ENCODE data around the gene ARIH2. TPM values are rescaled to one million over a fixed set of nuclear protein-coding genes. Genes with fewer than 3 reads are reported as not detected.

ARIH2 gene
- total and polyA plus RNA-seq, 2 experiments from 2014 or later, result 76.4 to 118 TPM

DNA sequence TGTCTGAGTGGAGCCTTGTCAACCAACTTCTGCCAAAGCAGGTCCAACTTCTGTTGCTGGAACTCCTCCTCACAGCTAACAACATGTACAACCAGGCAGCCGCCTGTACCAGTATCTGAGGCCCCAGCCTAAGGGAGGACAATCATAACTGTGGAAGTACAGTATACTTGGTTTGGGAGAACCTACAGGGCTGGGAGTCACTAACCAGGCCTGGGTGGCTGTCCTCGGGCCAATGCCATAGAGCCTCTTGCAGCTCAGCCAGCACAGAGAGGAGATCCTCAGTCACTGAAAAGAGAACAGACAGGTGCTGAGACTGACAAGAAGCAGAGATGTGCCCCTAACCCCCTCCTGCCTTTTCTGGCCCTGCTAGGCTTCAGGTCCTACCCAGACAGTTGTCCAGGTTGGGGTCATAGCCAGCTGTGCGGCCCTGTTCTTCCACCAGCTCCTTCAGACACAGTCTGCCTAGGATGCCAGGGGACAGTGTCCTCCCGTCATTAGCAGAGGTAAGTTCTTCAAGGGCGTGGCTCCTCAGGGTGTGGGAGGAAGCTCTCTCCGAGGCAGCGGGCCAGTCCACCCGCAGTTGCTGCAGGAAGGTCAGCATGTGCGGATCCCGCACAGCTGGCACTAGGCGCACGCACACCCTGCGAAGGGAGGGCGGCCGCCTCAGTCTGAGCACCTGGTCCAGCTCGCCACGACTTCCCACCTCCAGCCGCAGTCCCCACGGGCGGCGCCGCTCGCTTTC, 98.8 kb downstream of the ARIH2 start:
- H3K36me3 Mint-ChIP-seq (ENCODE audit: low read depth), result peaks cover 48% of the 10 kb centered on the region
- Histone ChIP-seq H3F3A (replicated peaks; ENCODE audit: low read depth) (peaks cover 41% of the 10 kb centered on the region), H3K36me3 (ENCODE audit: insufficient read depth) (peaks cover 11% of the 10 kb centered on the region), H3K4me3 (peak overlapping the region; percentile 97), H3K27me3 (ENCODE audit: insufficient read depth) (no peaks in the 10 kb centered on the region), H3K4me1 (ENCODE audit: insufficient read depth) (peaks cover 19% of the 10 kb centered on the region; the same call in 1 of the 2 replicates), H3K4me2 (peak overlapping the region; percentile 99), H4K20me1 (replicated peaks; ENCODE audit: insufficient read depth) (peaks cover 7% of the 10 kb centered on the region; the same call in 1 of the 2 replicates), H2AFZ (peak overlapping the region; percentile 69; the same call in 1 of the 2 replicates), H3K27ac (ENCODE audit: low read depth) (no peak overlapping the region), H3K9me2 (ENCODE audit: insufficient read depth) (no peaks in the 10 kb centered on the region), H3K79me2 (replicated peaks; ENCODE audit: insufficient read depth) (peaks cover 7% of the 10 kb centered on the region; the same call in 1 of the 2 replicates)
- peaks cover 23% of the 10 kb centered on the region for H3K27me3 Mint-ChIP-seq (ENCODE audit: insufficient read depth, low read depth, poor library complexity)
- DNase-seq (ENCODE audit: low spot score) (peak; percentile 43), ATAC-seq (peak; percentile 0; the same call in 2 of the 3 replicates)
- H3K27ac Mint-ChIP-seq, result no peak overlapping the region; the same call in 1 of the 2 replicates
- peak overlapping the region; percentile 93 for H3K4me3 Mint-ChIP-seq
- H3K4me1 Mint-ChIP-seq, result peaks cover 19% of the 10 kb centered on the region
- no peak for TF ChIP-seq JUNB (IDR thresholded peaks at IDR 0.05; ENCODE audit: unreplicated experiment)
- no peak for TF ChIP-seq ZNF462 (CRISPR knock-in tag; IDR thresholded peaks at IDR 0.05)
- no peak for TF ChIP-seq NANOG (IDR thresholded peaks at IDR 0.05; ENCODE audit: borderline replicate concordance)
- no peak for TF ChIP-seq ZNF114 (CRISPR knock-in tag; IDR thresholded peaks at IDR 0.05)
- no peak for TF ChIP-seq CREB1 (CRISPR knock-in tag; IDR thresholded peaks at IDR 0.05; ENCODE audit: low read depth)
- no peak for TF ChIP-seq POLR2AphosphoS5 (IDR thresholded peaks at IDR 0.05; ENCODE audit: low read depth)
- TF ChIP-seq EZH2 (IDR thresholded peaks at IDR 0.05; ENCODE audit: low read depth, unreplicated experiment), result no peak
- no peak for TF ChIP-seq STAT1 (IDR thresholded peaks at IDR 0.05; ENCODE audit: unreplicated experiment)
- TF ChIP-seq, protein P1, sequence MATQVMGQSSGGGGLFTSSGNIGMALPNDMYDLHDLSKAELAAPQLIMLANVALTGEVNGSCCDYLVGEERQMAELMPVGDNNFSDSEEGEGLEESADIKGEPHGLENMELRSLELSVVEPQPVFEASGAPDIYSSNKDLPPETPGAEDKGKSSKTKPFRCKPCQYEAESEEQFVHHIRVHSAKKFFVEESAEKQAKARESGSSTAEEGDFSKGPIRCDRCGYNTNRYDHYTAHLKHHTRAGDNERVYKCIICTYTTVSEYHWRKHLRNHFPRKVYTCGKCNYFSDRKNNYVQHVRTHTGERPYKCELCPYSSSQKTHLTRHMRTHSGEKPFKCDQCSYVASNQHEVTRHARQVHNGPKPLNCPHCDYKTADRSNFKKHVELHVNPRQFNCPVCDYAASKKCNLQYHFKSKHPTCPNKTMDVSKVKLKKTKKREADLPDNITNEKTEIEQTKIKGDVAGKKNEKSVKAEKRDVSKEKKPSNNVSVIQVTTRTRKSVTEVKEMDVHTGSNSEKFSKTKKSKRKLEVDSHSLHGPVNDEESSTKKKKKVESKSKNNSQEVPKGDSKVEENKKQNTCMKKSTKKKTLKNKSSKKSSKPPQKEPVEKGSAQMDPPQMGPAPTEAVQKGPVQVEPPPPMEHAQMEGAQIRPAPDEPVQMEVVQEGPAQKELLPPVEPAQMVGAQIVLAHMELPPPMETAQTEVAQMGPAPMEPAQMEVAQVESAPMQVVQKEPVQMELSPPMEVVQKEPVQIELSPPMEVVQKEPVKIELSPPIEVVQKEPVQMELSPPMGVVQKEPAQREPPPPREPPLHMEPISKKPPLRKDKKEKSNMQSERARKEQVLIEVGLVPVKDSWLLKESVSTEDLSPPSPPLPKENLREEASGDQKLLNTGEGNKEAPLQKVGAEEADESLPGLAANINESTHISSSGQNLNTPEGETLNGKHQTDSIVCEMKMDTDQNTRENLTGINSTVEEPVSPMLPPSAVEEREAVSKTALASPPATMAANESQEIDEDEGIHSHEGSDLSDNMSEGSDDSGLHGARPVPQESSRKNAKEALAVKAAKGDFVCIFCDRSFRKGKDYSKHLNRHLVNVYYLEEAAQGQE (IDR thresholded peaks at IDR 0.05; ENCODE audit: unreplicated experiment), result no peak
- TF ChIP-seq, protein P2, sequence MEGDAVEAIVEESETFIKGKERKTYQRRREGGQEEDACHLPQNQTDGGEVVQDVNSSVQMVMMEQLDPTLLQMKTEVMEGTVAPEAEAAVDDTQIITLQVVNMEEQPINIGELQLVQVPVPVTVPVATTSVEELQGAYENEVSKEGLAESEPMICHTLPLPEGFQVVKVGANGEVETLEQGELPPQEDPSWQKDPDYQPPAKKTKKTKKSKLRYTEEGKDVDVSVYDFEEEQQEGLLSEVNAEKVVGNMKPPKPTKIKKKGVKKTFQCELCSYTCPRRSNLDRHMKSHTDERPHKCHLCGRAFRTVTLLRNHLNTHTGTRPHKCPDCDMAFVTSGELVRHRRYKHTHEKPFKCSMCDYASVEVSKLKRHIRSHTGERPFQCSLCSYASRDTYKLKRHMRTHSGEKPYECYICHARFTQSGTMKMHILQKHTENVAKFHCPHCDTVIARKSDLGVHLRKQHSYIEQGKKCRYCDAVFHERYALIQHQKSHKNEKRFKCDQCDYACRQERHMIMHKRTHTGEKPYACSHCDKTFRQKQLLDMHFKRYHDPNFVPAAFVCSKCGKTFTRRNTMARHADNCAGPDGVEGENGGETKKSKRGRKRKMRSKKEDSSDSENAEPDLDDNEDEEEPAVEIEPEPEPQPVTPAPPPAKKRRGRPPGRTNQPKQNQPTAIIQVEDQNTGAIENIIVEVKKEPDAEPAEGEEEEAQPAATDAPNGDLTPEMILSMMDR (conservative IDR thresholded peaks at IDR 0.05; ENCODE audit: low read depth in 2 of 2), result no peak
- TF ChIP-seq ZNF331 (CRISPR knock-in tag; IDR thresholded peaks at IDR 0.05; ENCODE audit: low read depth), result no peak
- TF ChIP-seq, protein P3, sequence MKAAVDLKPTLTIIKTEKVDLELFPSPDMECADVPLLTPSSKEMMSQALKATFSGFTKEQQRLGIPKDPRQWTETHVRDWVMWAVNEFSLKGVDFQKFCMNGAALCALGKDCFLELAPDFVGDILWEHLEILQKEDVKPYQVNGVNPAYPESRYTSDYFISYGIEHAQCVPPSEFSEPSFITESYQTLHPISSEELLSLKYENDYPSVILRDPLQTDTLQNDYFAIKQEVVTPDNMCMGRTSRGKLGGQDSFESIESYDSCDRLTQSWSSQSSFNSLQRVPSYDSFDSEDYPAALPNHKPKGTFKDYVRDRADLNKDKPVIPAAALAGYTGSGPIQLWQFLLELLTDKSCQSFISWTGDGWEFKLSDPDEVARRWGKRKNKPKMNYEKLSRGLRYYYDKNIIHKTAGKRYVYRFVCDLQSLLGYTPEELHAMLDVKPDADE (IDR thresholded peaks at IDR 0.05), result no peak
- no peak for TF ChIP-seq EZH2phosphoT487 (IDR thresholded peaks at IDR 0.05; ENCODE audit: unreplicated experiment)
- no peaks in the 10 kb centered on the region; the same call in 2 of the 3 replicates for H3K9me3 Mint-ChIP-seq
